Astrocyte of the spinal cord (primary cell): ENCODE results near the gene RASSF5.

Source experiments
- DNase-seq: peaks from one replicate; pipeline ENCODE4 v3.0.0; 2011; ENCODE audit warnings: low read depth, low spot score
- H3K4me3 ChIP-seq: 2 replicates; pipeline ENCODE4 v1.5.1; 2011; ENCODE audit warnings: low read depth, mild to moderate bottlenecking, low read length, moderate library complexity
- in situ Hi-C: cut with HindIII; loops from 2 replicates; pipeline ENCODE4 v1.10.0; 2017; ENCODE audit warnings: low sequenced_read_pairs
- TF ChIP-seq, protein P1 (sequence below): IDR thresholded peaks from 2 replicates; pipeline ENCODE4 v1.5.1; 2012; ENCODE audit warnings: low read depth, mild to moderate bottlenecking, low read length, inconsistent platforms

Gene RASSF5

DNA sequence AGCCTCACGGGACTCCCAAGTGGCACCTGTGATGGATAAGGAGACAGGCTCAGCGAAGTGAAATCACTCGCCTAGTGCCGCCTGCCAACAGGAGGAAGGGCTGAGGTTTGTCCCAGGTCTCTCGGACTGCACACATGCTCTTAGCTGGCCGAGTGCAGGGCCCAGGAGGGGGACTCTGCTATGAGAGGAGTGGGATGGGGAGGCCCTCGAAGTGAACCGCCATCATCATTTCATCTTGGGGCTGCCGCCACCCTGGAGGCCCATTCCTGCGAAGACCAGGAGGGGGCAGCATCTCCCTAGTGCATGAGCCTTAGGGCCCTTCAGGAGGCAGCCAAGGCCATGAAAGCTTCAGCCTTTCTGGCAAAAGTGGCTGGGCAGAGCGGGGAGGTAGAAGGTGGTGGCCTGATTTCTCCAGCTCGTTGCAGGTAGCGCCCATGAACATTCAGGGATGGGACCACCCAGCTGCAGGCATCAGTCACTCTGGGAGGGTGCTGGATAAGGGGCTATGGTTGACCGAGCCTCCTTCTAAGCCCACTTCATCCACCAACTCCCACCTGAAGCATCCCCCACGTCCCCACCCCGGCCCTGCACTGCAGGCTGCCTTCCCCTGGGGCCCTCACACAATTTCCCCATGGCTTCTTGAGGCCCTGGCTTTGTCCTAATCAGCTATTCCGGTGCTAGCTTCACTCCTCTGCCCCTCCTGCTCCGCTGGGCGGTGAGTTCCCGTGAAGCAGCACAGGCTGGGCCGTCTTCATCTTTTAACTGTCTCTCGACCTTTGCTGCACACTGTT is 17.2 kb upstream of the RASSF5 start:
- peak; percentile 71 for DNase-seq
- H3K4me3 ChIP-seq: no peak overlapping the region
- in situ Hi-C loops: no loop called here
- TF ChIP-seq, protein P1, sequence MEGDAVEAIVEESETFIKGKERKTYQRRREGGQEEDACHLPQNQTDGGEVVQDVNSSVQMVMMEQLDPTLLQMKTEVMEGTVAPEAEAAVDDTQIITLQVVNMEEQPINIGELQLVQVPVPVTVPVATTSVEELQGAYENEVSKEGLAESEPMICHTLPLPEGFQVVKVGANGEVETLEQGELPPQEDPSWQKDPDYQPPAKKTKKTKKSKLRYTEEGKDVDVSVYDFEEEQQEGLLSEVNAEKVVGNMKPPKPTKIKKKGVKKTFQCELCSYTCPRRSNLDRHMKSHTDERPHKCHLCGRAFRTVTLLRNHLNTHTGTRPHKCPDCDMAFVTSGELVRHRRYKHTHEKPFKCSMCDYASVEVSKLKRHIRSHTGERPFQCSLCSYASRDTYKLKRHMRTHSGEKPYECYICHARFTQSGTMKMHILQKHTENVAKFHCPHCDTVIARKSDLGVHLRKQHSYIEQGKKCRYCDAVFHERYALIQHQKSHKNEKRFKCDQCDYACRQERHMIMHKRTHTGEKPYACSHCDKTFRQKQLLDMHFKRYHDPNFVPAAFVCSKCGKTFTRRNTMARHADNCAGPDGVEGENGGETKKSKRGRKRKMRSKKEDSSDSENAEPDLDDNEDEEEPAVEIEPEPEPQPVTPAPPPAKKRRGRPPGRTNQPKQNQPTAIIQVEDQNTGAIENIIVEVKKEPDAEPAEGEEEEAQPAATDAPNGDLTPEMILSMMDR: peak; percentile 98

DNA sequence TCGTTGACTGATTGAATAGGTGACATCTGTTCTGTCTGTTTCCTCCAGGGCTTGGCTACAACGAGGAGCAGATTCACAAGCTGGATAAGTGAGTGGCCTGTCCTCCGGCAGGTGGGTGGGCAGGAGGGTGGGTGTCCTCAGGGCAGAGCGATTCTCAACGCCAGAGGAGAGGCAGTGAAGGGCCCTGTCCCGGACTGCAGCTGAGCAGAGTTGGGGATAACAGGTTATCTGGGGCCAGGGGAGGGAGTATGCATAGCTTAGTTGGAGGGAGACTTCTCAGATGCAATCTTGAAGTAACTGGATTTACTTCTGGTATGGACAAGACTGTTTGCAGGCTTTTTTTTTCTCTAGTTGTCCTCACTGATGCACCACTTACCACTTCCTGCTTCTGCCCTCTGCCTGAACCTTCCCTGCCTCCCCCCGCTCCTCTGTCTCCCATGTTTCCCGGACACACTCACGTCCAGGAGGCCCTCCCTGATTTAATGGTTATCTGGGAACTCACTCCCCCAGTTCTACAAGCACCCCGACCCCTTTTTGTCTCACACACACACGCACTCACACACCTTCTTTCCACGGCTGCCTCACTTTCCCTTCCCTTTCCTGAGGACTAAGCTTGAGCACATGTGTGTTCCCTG is 16.4 kb upstream of the RASSF5 start:
- in situ Hi-C loops: no loop called here
- TF ChIP-seq, protein P1: no peak

DNA sequence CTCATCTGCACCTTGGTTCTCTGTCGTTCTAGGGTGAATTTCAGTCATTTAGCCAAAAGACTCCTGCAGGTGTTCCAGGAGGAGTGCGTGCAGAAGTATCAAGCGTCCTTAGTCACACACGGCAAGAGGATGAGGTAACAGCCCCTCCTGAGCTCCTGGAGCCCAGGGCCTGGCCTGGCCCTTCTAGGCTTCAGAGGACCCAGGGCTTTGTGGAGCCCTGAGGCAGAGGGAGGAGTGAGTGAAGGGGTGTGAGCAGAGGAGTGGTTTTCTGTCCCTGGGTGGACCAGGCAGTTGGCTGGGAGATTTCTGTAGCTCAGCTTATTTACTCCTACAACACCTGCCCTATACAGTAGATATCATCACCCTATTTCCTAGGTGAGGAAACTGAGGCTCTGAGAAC is 15.7 kb upstream of the RASSF5 start:
- no peak for DNase-seq
- TF ChIP-seq, protein P1: no peak
- in situ Hi-C loops: no loop called here
- H3K4me3 ChIP-seq: no peak overlapping the region

More for the DNA sequence above, 16.4 kb upstream of the RASSF5 start:
- no peak overlapping the region for H3K4me3 ChIP-seq
- peak; percentile 46 for DNase-seq

DNA sequence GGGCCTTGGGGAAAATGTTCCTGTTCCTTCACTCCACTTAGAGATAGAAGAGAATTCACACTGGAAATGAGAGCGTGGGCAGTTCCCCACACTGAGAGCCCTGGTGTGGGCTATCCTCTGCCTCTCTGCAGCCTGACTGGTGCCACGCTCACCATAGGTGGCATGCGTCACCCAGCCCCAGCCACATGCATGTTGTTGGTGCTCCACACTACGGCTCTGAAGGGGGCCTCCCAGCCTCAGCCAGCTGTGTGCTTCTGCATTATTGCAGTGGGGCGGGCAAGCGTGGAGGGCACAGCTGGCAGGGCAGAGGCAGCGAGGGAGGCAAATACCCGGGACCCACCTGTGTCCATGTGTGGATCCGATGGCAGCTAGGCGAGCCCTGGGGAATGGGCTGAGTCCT is 14.7 kb upstream of the RASSF5 start:
- in situ Hi-C loops: no loop called here
- TF ChIP-seq, protein P1: no peak
- no peak overlapping the region for H3K4me3 ChIP-seq
- no peak for DNase-seq

DNA sequence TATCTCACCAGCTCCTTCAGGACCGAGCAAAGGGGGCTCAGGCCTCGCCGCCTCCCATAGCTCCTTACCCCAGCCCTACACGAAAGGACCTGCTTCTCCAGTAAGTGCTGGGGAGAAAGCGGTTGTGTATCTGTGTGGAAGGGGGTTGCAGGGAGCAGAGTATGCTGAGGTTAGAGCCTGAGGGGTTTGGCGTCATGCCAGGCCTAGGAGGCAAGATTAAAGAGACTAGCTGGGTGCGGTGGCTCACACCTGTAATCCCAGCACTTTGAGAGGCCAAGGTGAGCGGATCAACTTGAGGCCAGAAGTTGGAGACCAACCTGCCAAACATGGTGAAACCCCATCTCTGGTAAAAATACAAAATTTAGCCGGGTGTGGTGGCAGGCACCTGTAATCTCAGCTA is 14.1 kb upstream of the RASSF5 start:
- TF ChIP-seq, protein P1: no peak
- in situ Hi-C loops: no loop called here
- DNase-seq: no peak
- H3K4me3 ChIP-seq: no peak overlapping the region

DNA sequence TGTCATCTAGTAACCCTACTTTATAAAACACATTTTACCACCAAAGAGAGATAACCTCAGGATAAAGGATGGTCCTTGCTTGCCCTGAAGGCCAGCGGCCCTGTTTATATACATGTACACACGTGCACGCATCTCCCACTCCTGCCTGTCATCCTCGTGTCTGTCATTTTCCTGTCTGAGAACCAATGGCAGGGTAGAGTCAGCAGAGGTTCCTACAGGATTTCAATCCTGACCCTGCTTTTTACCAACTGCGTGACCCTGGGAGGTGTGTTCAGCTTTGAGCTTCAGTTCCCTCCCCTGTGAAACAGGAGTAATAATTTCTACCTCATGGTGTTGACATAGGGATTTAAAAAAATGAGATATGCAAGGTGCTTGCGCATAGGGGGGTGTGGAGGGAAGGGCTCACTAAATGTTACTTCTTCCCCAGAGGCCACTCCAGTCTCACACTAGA is 12.3 kb upstream of the RASSF5 start:
- DNase-seq: no peak
- TF ChIP-seq, protein P1: no peak
- no peak overlapping the region for H3K4me3 ChIP-seq
- in situ Hi-C loops: no loop called here
